ENCODE results near the gene ACTN3. TPM values are rescaled to one million over a fixed set of nuclear protein-coding genes. Genes with fewer than 3 reads are reported as not detected.
A peak's percentile ranks its signal among the peaks of the same experiment; 100 is the strongest.
"Not testable (repeated sequence)": the region's sequence is repeated elsewhere in the genome, so short reads cannot be mapped to it uniquely, and the experiment has no call there.

The ACTN3 gene
- not detected in 2 replicates for total RNA-seq (2014; rRNA removed; shearing (Covaris generic))

GRCh38 chr11:66546368-66546965 is at the start of gene ACTN3:
Gene ACTN3, plus strand, starts transcription at chr11:66546903. Its CDS starts 35 bp downstream, at chr11:66546938.
- no peak for DNase-seq (ENCODE audit: low spot score)

GRCh38 chr11:66497206-66497605 is 49.5 kb upstream of the ACTN3 start:
- DNase-seq (ENCODE audit: low spot score) = no peak

GRCh38 chr11:66498506-66498905 is 48.2 kb upstream of the ACTN3 start:
- DNase-seq (ENCODE audit: low spot score) = no peak

- DNase-seq (ENCODE audit: low spot score) = no peak
These were observed 41.4 kb upstream of the ACTN3 start for GRCh38 chr11:66505276-66505816.

- DNase-seq (ENCODE audit: low spot score) = no peak
These were observed 37.6 kb upstream of the ACTN3 start for GRCh38 chr11:66509131-66509561.

GRCh38 chr11:66510271-66510989 is 36.3 kb upstream of the ACTN3 start, which contains the start of gene BBS1:
Gene BBS1, plus strand, starts transcription at chr11:66510635. Its CDS starts 25 bp downstream, at chr11:66510660.
- peak; percentile 60 for DNase-seq (ENCODE audit: low spot score)

- no peak for DNase-seq (ENCODE audit: low spot score)
These were observed 35.7 kb upstream of the ACTN3 start for GRCh38 chr11:66510990-66511339.

GRCh38 chr11:66523611-66524010 is 23.1 kb upstream of the ACTN3 start:
- no peak for DNase-seq (ENCODE audit: low spot score)

- DNase-seq (ENCODE audit: low spot score) = no peak
These were observed 22.2 kb upstream of the ACTN3 start for GRCh38 chr11:66524304-66525040.

GRCh38 chr11:66529069-66529468 is 17.6 kb upstream of the ACTN3 start:
- DNase-seq (ENCODE audit: low spot score) = no peak

GRCh38 chr11:66529655-66530054 is 17.0 kb upstream of the ACTN3 start:
- DNase-seq (ENCODE audit: low spot score) = no peak

GRCh38 chr11:66530927-66531709 is 15.6 kb upstream of the ACTN3 start:
- no peak for DNase-seq (ENCODE audit: low spot score)

GRCh38 chr11:66531841-66532240 is 14.9 kb upstream of the ACTN3 start:
- no peak for DNase-seq (ENCODE audit: low spot score)

GRCh38 chr11:66532784-66533183 is 13.9 kb upstream of the ACTN3 start:
- no peak for DNase-seq (ENCODE audit: low spot score)

- DNase-seq (ENCODE audit: low spot score) = no peak
These were observed 7.4 kb upstream of the ACTN3 start for GRCh38 chr11:66539170-66539869.

GRCh38 chr11:66539870-66540213 is 6.9 kb upstream of the ACTN3 start:
- no peak for DNase-seq (ENCODE audit: low spot score)

- DNase-seq (ENCODE audit: low spot score) = not testable (repeated sequence)
These were observed 6.1 kb upstream of the ACTN3 start for GRCh38 chr11:66540598-66540997.

- no peak for DNase-seq (ENCODE audit: low spot score)
These were observed 4.8 kb upstream of the ACTN3 start for GRCh38 chr11:66541892-66542291.

GRCh38 chr11:66542362-66542761 is 4.3 kb upstream of the ACTN3 start:
- no peak for DNase-seq (ENCODE audit: low spot score)

GRCh38 chr11:66543263-66544107 is 3.2 kb upstream of the ACTN3 start:
- no peak for DNase-seq (ENCODE audit: low spot score)
